Measurements from ENCODE around the gene PIK3R6.
A peak's percentile ranks its signal among the peaks of the same experiment; 100 is the strongest.
"Not testable (repeated sequence)": the region's sequence is repeated elsewhere in the genome, so short reads cannot be mapped to it uniquely, and the experiment has no call there.

Gene PIK3R6

DNA sequence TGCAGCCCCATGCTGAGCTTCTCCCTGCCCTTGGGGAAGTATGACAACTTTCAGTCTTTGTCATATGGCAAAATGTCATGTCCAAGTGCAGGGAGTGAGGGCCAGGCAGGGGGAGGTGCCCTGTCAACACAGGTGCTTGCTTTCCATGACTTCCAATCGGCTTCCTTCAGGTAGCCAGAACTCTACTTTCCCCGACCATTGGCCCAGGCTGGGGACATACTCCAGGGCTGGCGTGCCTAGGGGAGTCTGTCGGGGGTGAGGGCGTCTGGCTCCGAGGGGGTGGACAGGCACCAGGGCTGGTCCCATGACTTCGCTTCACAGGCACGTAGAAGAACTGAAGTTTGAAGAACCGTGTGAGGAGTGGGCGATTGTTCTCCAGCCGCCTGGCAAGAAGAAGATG lies 19.8 kb upstream of the PIK3R6 start:
- TF ChIP-seq SPI1 (IDR thresholded peaks at IDR 0.05; ENCODE audit: low read depth, low read length) (no peak), PAX5 (IDR thresholded peaks at IDR 0.05; ENCODE audit: insufficient read depth, low read length, severe bottlenecking) (no peak), POLR2A (IDR thresholded peaks at IDR 0.05; ENCODE audit: low read depth, low read length) (no peak), TAF1 (IDR thresholded peaks at IDR 0.05; ENCODE audit: low read depth, low read length) (no peak), POLR2AphosphoS5 (IDR thresholded peaks at IDR 0.05; ENCODE audit: low read depth, low read length) (no peak), POU2F2 (IDR thresholded peaks at IDR 0.05; ENCODE audit: low read depth, low read length) (no peak)
- no peak for FAIRE-seq
- no peak for DNase-seq (ENCODE audit: insufficient read length, low spot score)

GRCh38 chr17:8885967-8886684 lies 18.7 kb upstream of the PIK3R6 start:
- DNase-seq (ENCODE audit: insufficient read length, low spot score) (no peak), FAIRE-seq (no peak)
- TF ChIP-seq TAF1 (IDR thresholded peaks at IDR 0.05; ENCODE audit: low read depth, low read length) (no peak), POLR2A (IDR thresholded peaks at IDR 0.05; ENCODE audit: low read depth, low read length) (no peak), SPI1 (IDR thresholded peaks at IDR 0.05; ENCODE audit: low read depth, low read length) (no peak), POLR2AphosphoS5 (IDR thresholded peaks at IDR 0.05; ENCODE audit: low read depth, low read length) (no peak), POU2F2 (IDR thresholded peaks at IDR 0.05; ENCODE audit: low read depth, low read length) (no peak)

GRCh38 chr17:8885163-8885966 lies 17.9 kb upstream of the PIK3R6 start:
- DNase-seq (ENCODE audit: insufficient read length, low spot score), result not testable (repeated sequence)
- FAIRE-seq, result peak; percentile 90

DNA sequence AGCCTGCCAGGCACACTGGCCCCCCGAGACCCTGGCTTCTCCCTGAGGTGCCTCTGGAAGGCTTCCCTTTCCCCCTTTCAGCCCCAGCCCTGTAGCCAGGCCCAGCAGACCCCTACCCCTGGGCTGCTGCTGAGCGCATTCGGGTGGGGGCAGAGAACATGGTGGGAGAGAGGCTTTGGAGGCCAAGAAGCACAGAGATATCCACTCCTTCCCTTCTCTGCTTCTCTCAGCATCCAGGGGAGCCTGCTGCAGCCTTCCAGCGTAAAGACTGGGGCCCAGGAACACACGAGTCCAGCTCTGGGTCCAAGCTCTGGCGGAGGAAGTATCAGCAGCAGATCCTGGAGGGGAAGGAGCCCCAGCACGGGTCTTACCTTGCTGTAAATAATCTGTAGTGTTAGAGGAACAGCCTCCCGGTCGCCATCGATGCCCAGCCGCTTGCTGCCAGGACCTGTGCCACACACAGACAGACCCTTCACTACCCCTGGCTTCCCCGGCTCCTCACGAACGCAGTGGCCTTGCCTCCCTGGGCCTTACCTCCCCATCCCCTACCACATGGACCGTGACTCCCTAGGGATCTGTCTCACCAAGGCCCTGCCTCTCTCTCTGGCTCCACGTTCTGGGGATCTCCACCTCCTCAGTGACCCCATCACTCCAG lies 17.0 kb upstream of the PIK3R6 start:
- TF ChIP-seq TAF1 (IDR thresholded peaks at IDR 0.05; ENCODE audit: low read depth, low read length), result no peak
- no peak for TF ChIP-seq POLR2A (IDR thresholded peaks at IDR 0.05; ENCODE audit: low read depth, low read length)
- TF ChIP-seq SPI1 (IDR thresholded peaks at IDR 0.05; ENCODE audit: low read depth, low read length), result no peak
- TF ChIP-seq POU2F2 (IDR thresholded peaks at IDR 0.05; ENCODE audit: low read depth, low read length), result no peak
- no peak for TF ChIP-seq POLR2AphosphoS5 (IDR thresholded peaks at IDR 0.05; ENCODE audit: low read depth, low read length)
- TF ChIP-seq PAX5 (IDR thresholded peaks at IDR 0.05; ENCODE audit: insufficient read depth, low read length, severe bottlenecking), result no peak

GRCh38 chr17:8883353-8883752 lies 15.9 kb upstream of the PIK3R6 start:
- FAIRE-seq (no peak), DNase-seq (ENCODE audit: insufficient read length, low spot score) (no peak)
- TF ChIP-seq POLR2AphosphoS5 (IDR thresholded peaks at IDR 0.05; ENCODE audit: low read depth, low read length) (peak; percentile 14; the same call in 1 of the 2 replicates), TAF1 (IDR thresholded peaks at IDR 0.05; ENCODE audit: low read depth, low read length) (no peak)

More for the DNA sequence above, 17.0 kb upstream of the PIK3R6 start:
- FAIRE-seq, result no peak
- no peak for DNase-seq (ENCODE audit: insufficient read length, low spot score)

DNA sequence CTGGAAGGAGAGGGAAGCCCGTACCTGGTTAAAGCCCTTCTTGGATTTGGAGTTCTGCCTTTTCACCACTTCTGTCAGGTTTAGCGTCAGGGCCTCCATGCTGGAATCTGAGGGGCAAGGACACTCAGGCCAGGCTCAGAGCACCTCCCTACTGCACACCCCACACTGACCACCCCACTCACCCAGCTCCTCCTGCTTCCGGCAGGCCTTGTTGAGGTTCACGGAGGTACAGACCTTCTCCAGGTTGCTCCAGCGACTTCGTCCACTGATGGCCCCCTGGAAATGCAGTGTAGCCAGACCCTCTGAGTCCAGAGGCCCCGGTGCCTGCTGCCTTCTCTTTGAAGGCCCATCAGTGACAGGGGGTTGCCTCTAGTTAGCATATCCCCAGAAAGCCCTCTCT lies 14.1 kb upstream of the PIK3R6 start:
- DNase-seq (ENCODE audit: insufficient read length, low spot score) (no peak), FAIRE-seq (no peak)
- no peak for TF ChIP-seq TAF1 (IDR thresholded peaks at IDR 0.05; ENCODE audit: low read depth, low read length)
- TF ChIP-seq POLR2A (IDR thresholded peaks at IDR 0.05; ENCODE audit: low read depth, low read length), result no peak
- no peak for TF ChIP-seq POLR2AphosphoS5 (IDR thresholded peaks at IDR 0.05; ENCODE audit: low read depth, low read length)
- no peak for TF ChIP-seq PAX5 (IDR thresholded peaks at IDR 0.05; ENCODE audit: insufficient read depth, low read length, severe bottlenecking)
- no peak for TF ChIP-seq POU2F2 (IDR thresholded peaks at IDR 0.05; ENCODE audit: low read depth, low read length)
- TF ChIP-seq SPI1 (IDR thresholded peaks at IDR 0.05; ENCODE audit: low read depth, low read length), result no peak

GRCh38 chr17:8880466-8880865 lies 13.0 kb upstream of the PIK3R6 start:
- FAIRE-seq (no peak), DNase-seq (ENCODE audit: insufficient read length, low spot score) (no peak)
- TF ChIP-seq SPI1 (IDR thresholded peaks at IDR 0.05; ENCODE audit: low read depth, low read length), result no peak
- no peak for TF ChIP-seq POLR2AphosphoS5 (IDR thresholded peaks at IDR 0.05; ENCODE audit: low read depth, low read length)
- no peak for TF ChIP-seq POU2F2 (IDR thresholded peaks at IDR 0.05; ENCODE audit: low read depth, low read length)
- no peak for TF ChIP-seq PAX5 (IDR thresholded peaks at IDR 0.05; ENCODE audit: insufficient read depth, low read length, severe bottlenecking)
- TF ChIP-seq TAF1 (IDR thresholded peaks at IDR 0.05; ENCODE audit: low read depth, low read length), result no peak
- no peak for TF ChIP-seq POLR2A (IDR thresholded peaks at IDR 0.05; ENCODE audit: low read depth, low read length)

- DNase-seq (ENCODE audit: insufficient read length, low spot score), result no peak
- no peak for TF ChIP-seq TAF1 (IDR thresholded peaks at IDR 0.05; ENCODE audit: low read depth, low read length)
- no peak for TF ChIP-seq POU2F2 (IDR thresholded peaks at IDR 0.05; ENCODE audit: low read depth, low read length)
- TF ChIP-seq POLR2AphosphoS5 (IDR thresholded peaks at IDR 0.05; ENCODE audit: low read depth, low read length), result no peak
- TF ChIP-seq POLR2A (IDR thresholded peaks at IDR 0.05; ENCODE audit: low read depth, low read length), result no peak
- no peak for TF ChIP-seq SPI1 (IDR thresholded peaks at IDR 0.05; ENCODE audit: low read depth, low read length)
- no peak for TF ChIP-seq PAX5 (IDR thresholded peaks at IDR 0.05; ENCODE audit: insufficient read depth, low read length, severe bottlenecking)
Observed at GRCh38 chr17:8879410-8879809, 11.9 kb upstream of the PIK3R6 start.

GRCh38 chr17:8877984-8878383 lies 10.5 kb upstream of the PIK3R6 start:
- FAIRE-seq, result peak; percentile 45

More at GRCh38 chr17:8879410-8879809, 11.9 kb upstream of the PIK3R6 start:
- FAIRE-seq, result no peak

More at GRCh38 chr17:8877984-8878383, 10.5 kb upstream of the PIK3R6 start:
- no peak for TF ChIP-seq SPI1 (IDR thresholded peaks at IDR 0.05; ENCODE audit: low read depth, low read length)
- TF ChIP-seq POU2F2 (IDR thresholded peaks at IDR 0.05; ENCODE audit: low read depth, low read length), result no peak
- TF ChIP-seq POLR2AphosphoS5 (IDR thresholded peaks at IDR 0.05; ENCODE audit: low read depth, low read length), result peak; percentile 47; the same call in 1 of the 2 replicates
- peak; percentile 39; the same call in 1 of the 2 replicates for TF ChIP-seq POLR2A (IDR thresholded peaks at IDR 0.05; ENCODE audit: low read depth, low read length)
- TF ChIP-seq PAX5 (IDR thresholded peaks at IDR 0.05; ENCODE audit: insufficient read depth, low read length, severe bottlenecking), result no peak
- no peak for DNase-seq (ENCODE audit: insufficient read length, low spot score)

All from GM12891 (cell line).